Measurements from ENCODE around the gene ATP6V0B.

ATP6V0B gene

GRCh38 chr1:43974443-43975248, at the start of gene ATP6V0B:
ATP6V0B (plus strand) TSS chr1:43974960; CDS start chr1:43975041, 81 bp downstream.
- DNase-seq (ENCODE audit: low read depth) = peak; percentile 90

GRCh38 chr1:43925846-43926245, 48.9 kb upstream of the ATP6V0B start:
- DNase-seq (ENCODE audit: low read depth) = no peak

GRCh38 chr1:43930168-43930948, 44.4 kb upstream of the ATP6V0B start:
- DNase-seq (ENCODE audit: low read depth) = no peak

- DNase-seq (ENCODE audit: low read depth) = no peak
These were observed 43.8 kb upstream of the ATP6V0B start for GRCh38 chr1:43930949-43931275.

GRCh38 chr1:43931711-43932660, 42.8 kb upstream of the ATP6V0B start:
- DNase-seq (ENCODE audit: low read depth) = no peak

GRCh38 chr1:43932786-43933385, 41.9 kb upstream of the ATP6V0B start:
- DNase-seq (ENCODE audit: low read depth) = no peak

- no peak for DNase-seq (ENCODE audit: low read depth)
These were observed 41.2 kb upstream of the ATP6V0B start, which contains the start of gene ARTN for GRCh38 chr1:43933386-43934100. ARTN (plus strand) TSS chr1:43933801; CDS start chr1:43935657, 1,856 bp downstream.

GRCh38 chr1:43934101-43934985, 40.4 kb upstream of the ATP6V0B start:
- DNase-seq (ENCODE audit: low read depth) = peak; percentile 20

GRCh38 chr1:43934986-43935324, 39.8 kb upstream of the ATP6V0B start:
- DNase-seq (ENCODE audit: low read depth) = no peak

- DNase-seq (ENCODE audit: low read depth) = no peak
These were observed 38.9 kb upstream of the ATP6V0B start for GRCh38 chr1:43935711-43936427.

GRCh38 chr1:43936431-43937151, 38.2 kb upstream of the ATP6V0B start:
- no peak for DNase-seq (ENCODE audit: low read depth)

GRCh38 chr1:43937179-43937865, 37.4 kb upstream of the ATP6V0B start:
- no peak for DNase-seq (ENCODE audit: low read depth)

- no peak for DNase-seq (ENCODE audit: low read depth)
These were observed 36.4 kb upstream of the ATP6V0B start for GRCh38 chr1:43938383-43938782.

- DNase-seq (ENCODE audit: low read depth) = no peak
These were observed 35.7 kb upstream of the ATP6V0B start for GRCh38 chr1:43938892-43939587.

- DNase-seq (ENCODE audit: low read depth) = no peak
These were observed 32.3 kb upstream of the ATP6V0B start for GRCh38 chr1:43942411-43942810.

- no peak for DNase-seq (ENCODE audit: low read depth)
These were observed 29.9 kb upstream of the ATP6V0B start for GRCh38 chr1:43944860-43945259.

- DNase-seq (ENCODE audit: low read depth) = no peak
These were observed 29.0 kb upstream of the ATP6V0B start for GRCh38 chr1:43945674-43946235.

Measured in activated gamma-delta T cell treated with anti-CD3 and anti-CD28 coated beads, Interleukin-2, amount 50 U/mL, for 16 hours (primary cell).